Measurements from ENCODE around the gene PBX1. TPM values are rescaled to one million over a fixed set of nuclear protein-coding genes. Genes with fewer than 3 reads are reported as not detected.

PBX1 gene
- total and polyA plus RNA-seq, 2 experiments from 2014 or later: 40.0 to 104 TPM

GRCh38 chr1:164588516-164589341, 29.7 kb downstream of the PBX1 start (continued):
- no peak for TF ChIP-seq ZNF462 (CRISPR knock-in tag; IDR thresholded peaks at IDR 0.05)
- TF ChIP-seq POLR2AphosphoS5 (IDR thresholded peaks at IDR 0.05; ENCODE audit: low read depth): no peak
- TF ChIP-seq ZNF114 (CRISPR knock-in tag; IDR thresholded peaks at IDR 0.05): no peak
- no peak for TF ChIP-seq EZH2phosphoT487 (IDR thresholded peaks at IDR 0.05; ENCODE audit: unreplicated experiment)
- no peak for TF ChIP-seq STAT1 (IDR thresholded peaks at IDR 0.05; ENCODE audit: unreplicated experiment)
- no peak for TF ChIP-seq EZH2 (IDR thresholded peaks at IDR 0.05; ENCODE audit: low read depth, unreplicated experiment)
- TF ChIP-seq NANOG (IDR thresholded peaks at IDR 0.05; ENCODE audit: borderline replicate concordance): no peak
- TF ChIP-seq, protein P1, sequence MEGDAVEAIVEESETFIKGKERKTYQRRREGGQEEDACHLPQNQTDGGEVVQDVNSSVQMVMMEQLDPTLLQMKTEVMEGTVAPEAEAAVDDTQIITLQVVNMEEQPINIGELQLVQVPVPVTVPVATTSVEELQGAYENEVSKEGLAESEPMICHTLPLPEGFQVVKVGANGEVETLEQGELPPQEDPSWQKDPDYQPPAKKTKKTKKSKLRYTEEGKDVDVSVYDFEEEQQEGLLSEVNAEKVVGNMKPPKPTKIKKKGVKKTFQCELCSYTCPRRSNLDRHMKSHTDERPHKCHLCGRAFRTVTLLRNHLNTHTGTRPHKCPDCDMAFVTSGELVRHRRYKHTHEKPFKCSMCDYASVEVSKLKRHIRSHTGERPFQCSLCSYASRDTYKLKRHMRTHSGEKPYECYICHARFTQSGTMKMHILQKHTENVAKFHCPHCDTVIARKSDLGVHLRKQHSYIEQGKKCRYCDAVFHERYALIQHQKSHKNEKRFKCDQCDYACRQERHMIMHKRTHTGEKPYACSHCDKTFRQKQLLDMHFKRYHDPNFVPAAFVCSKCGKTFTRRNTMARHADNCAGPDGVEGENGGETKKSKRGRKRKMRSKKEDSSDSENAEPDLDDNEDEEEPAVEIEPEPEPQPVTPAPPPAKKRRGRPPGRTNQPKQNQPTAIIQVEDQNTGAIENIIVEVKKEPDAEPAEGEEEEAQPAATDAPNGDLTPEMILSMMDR (conservative IDR thresholded peaks at IDR 0.05; ENCODE audit: low read depth in 2 of 2): no peak
- TF ChIP-seq ZNF331 (CRISPR knock-in tag; IDR thresholded peaks at IDR 0.05; ENCODE audit: low read depth): no peak
- TF ChIP-seq, protein P2, sequence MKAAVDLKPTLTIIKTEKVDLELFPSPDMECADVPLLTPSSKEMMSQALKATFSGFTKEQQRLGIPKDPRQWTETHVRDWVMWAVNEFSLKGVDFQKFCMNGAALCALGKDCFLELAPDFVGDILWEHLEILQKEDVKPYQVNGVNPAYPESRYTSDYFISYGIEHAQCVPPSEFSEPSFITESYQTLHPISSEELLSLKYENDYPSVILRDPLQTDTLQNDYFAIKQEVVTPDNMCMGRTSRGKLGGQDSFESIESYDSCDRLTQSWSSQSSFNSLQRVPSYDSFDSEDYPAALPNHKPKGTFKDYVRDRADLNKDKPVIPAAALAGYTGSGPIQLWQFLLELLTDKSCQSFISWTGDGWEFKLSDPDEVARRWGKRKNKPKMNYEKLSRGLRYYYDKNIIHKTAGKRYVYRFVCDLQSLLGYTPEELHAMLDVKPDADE (IDR thresholded peaks at IDR 0.05): no peak

Measured in GM23338 (cell line).